T1000 (cell line): ENCODE measurements around the gene MFSD11.
"Not testable (repeated sequence)": the region's sequence is repeated elsewhere in the genome, so short reads cannot be mapped to it uniquely, and the experiment has no call there.

ENCODE experiments used
- DNase-seq: peaks from one replicate; lab custom pipeline; 2025; ENCODE audit warnings: mixed read lengths; lab: John Stamatoyannopoulos, UW

The MFSD11 gene

GRCh38 chr17:76747716-76748363, 9.9 kb downstream of the MFSD11 start:
- no peak for DNase-seq

DNA sequence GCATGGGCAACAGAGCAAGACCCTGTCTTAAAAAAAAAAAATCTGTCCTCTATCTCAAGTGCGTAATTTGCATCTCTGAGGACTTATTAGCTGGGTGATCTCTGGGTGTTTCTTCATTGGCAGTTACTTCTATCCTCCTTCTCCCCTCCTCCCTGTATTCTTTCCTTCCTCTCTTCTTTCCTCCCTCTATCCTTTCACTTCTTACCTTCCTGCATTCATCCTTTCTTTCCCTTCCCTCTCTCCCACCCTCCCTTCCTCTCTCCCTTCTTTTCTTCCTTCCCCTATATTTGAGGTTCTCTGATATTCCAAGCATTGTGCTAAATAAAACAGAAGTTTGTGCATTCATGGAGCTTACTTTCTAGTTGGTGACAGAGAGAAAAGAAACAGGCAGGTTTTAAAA, 10.7 kb downstream of the MFSD11 start:
- no peak for DNase-seq

DNA sequence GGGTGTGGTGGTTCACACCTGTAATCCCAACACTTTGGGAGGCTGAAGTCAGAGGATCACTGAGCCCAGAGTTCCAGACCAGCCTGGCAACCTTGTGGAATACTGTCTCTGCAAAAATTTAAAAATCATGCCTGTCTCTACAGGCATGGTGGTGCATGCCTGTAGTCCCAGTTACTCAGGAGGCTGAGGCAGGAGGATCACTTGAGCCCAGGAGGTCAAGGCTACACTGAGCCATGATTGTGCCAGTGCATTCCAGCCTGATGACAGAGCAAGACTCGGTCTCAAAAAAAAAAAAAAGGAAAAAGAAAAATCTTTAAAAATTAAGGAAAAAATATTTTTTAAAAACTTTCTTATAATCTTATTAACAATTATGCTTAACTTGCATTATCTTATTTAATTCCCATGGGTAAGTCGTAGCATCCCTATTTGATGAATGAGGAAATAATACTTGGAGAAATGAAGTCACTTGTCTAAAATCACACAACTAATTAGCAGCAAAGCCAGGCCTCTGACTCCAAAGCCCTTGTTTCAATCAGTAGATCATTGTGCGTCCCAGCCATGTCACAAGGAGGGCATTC, 13.6 kb downstream of the MFSD11 start:
- DNase-seq = no peak

DNA sequence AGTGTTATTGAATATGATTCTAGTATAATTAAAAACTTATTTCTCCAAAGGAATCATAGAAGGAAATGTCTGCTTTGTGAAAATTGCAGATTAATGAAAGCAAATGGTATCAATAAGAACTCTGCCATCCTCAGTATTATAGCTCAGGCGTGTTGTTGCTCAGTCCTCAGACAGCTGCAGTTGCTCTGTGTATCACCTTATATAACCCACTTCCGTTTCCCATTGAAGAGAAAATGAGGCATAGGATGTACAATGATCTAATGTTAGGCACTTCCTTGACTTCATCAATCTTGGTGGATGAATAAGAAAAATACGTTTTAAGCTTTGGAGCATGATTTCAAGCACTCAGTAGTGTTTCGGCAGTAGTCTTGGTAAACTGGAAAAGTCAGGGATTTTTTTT, 14.1 kb downstream of the MFSD11 start:
- DNase-seq = no peak

DNA sequence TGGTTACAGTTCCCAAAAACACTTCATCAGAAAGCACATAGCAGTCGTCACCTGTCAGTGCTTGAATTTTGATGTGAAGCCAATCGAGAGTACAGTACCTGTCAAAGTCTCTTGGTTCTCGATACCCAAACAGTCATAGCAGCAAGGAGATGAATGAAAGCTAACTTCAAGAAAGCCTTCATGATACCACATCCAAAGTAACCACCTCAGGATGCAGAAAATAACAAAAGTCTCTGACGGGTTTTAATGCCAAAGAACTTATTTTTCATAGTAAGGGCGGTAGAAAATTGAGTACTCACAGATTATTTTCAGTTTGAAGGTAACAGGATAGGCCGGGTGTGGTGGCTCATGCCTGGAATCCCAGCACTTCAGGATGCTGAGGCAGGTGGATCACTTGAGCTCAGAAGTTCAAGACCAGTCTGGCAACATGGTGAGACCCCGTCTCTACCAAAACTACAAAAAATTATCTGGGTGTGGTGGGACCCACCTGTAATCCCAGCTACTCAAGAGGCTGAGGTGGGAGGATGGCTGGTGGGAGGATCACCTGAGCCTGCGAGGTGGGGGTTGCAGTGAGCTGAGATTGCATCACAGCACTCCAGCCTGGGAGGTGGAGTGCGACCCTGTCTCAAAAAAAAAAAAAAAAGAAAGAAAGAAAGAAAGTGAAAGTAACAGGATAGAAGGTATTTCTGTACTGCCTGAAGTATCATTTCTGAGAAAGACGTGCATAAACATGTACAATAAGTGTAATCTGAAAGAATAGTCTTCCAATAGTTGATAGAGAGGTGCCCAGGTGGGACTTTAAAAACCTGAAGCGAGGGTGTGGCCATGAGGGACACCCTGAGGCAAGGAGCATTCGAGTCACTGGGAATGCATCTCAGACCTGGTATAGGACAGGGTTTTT, 15.4 kb downstream of the MFSD11 start:
- DNase-seq = no peak

DNA sequence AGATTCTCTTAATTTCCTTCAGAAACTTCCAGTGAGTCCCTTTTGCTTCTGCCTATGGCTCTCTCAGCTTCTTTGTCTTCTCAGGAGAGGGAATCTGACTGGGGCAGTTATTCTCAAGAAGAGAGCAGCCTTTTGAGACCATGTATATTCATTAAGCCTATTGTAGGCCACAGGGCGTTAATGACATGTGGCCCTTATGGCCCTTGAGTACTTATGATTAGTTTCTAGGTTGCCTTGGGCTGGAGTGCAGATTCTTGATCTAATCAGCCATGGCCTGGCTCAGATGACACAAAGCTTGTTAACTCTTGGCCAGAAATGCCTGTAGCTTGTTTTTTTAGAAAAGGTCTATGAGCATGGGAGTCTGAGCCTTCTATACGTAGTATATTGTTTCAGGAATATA, 17.4 kb downstream of the MFSD11 start:
- no peak for DNase-seq

DNA sequence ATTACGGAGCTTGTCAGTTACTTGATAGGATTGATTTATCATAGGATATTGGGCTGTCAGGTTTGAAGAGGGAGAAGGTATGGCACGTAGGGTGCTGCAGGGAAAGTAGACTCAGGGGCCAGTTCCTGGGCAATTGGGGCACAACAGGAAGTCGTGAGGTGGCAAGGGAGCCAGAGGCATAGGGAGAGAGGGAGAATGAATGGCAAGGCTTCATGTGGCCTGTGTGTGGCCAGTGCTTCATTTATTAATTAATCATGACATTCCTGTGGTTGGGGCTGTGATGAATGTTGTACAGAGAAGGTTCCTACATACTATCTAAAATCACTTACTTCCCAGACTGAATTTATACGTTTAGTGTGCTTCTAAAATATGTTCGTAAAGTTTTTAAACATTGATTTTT, 19.3 kb downstream of the MFSD11 start:
- no peak for DNase-seq

DNA sequence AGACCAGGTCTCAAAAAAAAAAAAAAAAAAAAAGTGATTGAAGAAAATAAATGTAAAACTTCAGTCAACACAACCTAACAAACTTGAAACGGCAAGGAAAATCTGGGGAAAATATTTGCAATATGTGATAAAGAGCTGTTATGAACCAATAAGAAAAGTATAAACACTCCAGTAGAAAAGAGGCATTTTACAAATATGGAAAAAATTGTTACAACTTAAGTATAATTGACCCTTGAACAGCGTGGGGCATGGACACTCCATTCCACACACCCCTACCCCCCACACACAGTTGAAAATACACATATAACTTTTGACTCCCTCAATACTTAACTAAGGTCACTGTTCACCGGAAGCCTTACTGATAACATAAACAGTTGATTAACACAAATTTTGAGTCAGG, 20.7 kb downstream of the MFSD11 start:
- no peak for DNase-seq

- peak; percentile 62 for DNase-seq
Observed at GRCh38 chr17:76772842-76773525, 35.1 kb downstream of the MFSD11 start.

GRCh38 chr17:76775021-76775600, 37.2 kb downstream of the MFSD11 start:
- DNase-seq = no peak

DNA sequence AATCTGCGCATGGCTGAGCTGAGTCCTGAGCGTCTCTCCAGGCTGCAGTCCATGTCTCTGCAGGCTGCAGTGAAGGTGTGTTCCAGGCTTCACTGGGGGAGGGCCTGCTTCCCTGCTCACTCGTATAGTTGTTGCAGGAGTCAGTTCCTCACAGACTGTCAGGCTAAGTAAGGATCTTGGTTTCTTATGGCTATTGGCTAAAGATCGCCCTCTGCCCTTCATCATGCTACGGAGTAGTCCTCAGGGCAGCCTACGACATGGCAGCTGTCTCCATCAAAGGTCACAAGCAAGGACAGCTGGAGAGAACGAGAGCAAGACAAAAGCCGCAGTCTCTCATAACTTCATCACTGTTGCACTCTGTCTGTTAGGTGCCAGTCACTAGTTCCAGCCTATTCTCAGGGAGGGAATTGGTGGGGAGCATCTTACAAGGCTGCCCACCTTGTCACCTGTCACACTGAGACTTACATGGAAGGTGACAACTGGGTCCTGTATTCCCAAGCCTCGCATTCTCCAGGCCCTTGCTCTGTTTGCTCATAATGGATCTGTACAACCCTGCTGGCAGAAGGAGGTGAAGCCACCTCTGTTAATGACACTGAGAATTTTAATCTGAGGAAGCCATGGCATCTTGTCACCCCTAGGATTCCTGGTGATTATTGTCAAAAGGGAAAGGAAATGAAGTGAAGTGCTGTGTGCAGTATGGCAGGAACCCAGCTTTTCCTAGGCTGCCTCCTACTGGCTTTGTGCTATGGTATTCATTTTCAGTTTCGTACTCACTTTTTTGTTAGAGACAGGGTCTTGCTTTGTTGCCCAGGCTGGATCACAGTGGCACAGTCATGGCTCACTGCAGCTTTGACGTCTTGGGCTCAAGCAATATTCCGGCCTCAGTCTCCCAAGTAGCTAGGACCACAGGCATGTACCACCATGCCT, 43.4 kb downstream of the MFSD11 start:
- DNase-seq = no peak

- DNase-seq = no peak
Observed at GRCh38 chr17:76783146-76783545, 45.2 kb downstream of the MFSD11 start.

DNA sequence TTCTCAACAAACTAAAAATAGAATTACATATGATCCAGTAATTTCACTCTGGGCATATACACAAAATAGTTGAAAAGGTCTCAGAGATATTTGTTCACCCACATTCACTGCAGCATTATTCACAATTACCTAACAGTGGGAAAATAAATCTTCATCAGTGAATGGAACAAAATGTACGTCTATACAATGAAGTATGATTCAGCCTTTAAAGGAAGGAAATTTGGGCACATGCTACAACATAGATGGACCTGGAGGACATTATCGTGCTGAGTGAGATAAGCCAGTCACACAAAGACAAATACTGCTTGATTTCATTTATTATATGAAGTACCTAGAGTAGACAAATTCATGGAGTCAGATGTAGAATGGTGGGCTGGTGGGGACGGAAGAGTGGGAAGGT, 47.0 kb downstream of the MFSD11 start:
- DNase-seq = no peak

GRCh38 chr17:76787866-76788265, 49.9 kb downstream of the MFSD11 start:
- not testable (repeated sequence) for DNase-seq

- DNase-seq = no peak
Observed at GRCh38 chr17:76789235-76789788, 51.4 kb downstream of the MFSD11 start.

DNA sequence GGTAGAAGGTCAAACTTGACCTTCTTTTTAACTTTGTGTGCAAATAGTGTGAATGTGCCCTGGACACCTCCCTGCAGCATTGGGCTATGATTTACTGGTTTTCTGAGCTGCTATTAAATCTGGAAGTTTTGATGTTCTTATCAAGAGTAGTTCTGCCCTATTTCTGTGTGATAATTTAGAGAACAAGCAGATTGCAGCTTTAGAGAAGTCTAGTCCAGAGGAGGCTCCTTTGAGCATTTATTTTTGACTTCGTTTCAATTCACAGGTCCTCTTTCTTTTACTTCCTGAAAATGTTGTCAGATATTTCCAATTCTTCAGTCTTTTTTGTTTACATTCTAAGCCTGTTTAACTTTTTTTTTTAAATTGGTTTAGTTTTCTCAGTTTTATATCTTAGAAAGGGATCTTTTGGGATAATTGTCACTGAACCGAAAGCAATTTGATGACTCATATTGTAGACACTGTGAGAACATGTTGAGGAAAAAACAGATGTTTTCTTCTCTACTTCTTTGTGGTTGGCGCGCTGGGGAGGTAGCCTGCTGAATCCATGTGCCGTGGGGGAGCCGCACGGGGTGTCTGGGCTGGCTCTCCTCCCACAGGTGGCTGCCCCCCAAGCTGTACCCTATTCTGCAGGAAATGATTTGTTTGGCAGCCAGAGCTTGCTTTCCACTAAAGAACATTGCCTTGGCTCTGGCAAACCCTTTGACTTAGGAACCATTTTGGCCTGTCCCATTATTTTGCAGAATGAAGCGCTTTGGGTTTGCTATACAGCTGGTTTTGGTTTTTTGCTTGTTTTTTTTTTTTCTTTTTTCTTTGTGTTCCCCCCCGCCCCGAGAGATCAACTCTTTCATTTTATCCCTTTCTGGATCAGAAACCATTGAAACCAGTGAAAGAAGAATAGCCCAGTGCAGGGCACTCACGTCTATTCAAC, 53.4 kb downstream of the MFSD11 start:
- DNase-seq = no peak

- no peak for DNase-seq
Observed at GRCh38 chr17:76792348-76792747, 54.4 kb downstream of the MFSD11 start.

DNA sequence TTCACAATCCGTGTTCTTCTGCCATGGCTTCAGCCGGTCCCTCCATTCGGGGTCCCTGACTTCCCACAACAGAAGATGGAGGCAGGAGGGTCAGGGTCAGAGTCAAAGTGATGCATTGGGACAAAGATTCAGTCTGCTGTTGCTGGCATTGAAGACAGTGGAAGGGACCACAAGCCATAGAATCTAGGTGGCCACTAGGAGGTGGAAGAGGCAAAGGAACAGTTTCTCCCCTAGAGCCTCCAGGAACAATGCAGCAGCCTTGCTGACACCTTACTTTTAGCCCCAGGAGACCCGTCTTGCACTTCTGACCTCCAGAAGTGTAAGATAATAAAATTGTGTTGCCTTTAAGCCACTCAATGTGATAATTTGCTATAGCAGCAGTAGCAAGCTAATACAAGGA, 55.9 kb downstream of the MFSD11 start:
- no peak for DNase-seq

GRCh38 chr17:76796081-76796480, 58.2 kb downstream of the MFSD11 start:
- DNase-seq = no peak
